ENCODE measurements around the gene PPARA. TPM values are rescaled to one million over a fixed set of nuclear protein-coding genes. Genes with fewer than 3 reads are reported as not detected.

PPARA gene
- polyA plus RNA-seq, 1 of the 3 experiments (the other 2 are of a cell fraction) = 4.5 TPM

- TF ChIP-seq MEF2A (IDR thresholded peaks at IDR 0.05; ENCODE audit: borderline replicate concordance, low read depth) = no peak
- TF ChIP-seq GATA2 (CRISPR knock-in tag; IDR thresholded peaks at IDR 0.05) = no peak
- no peak for TF ChIP-seq POLR2AphosphoS5 (IDR thresholded peaks at IDR 0.05; ENCODE audit: low read depth, low read length)
- TF ChIP-seq USF2 (IDR thresholded peaks at IDR 0.05; ENCODE audit: borderline replicate concordance, low read depth, low read length) = no peak
- no peak for TF ChIP-seq RFX5 (IDR thresholded peaks at IDR 0.05; ENCODE audit: low read length)
- TF ChIP-seq SIN3A (IDR thresholded peaks at IDR 0.05; ENCODE audit: borderline replicate concordance, low read depth, low read length) = 0 out of 2 replicates have a peak, but pooled peaks have one; percentile 48
- no peak for TF ChIP-seq GABPA (IDR thresholded peaks at IDR 0.05; ENCODE audit: low read depth)
- TF ChIP-seq CHD2 (IDR thresholded peaks at IDR 0.05; ENCODE audit: low read length, partially characterized antibody) = peak; percentile 17
These were observed 33.8 kb upstream of the PPARA start (continued) for GRCh38 chr22:46116491-46116958.

- no peak overlapping the region for H2AFZ ChIP-seq (ENCODE audit: low read depth)
- peak overlapping the region; percentile 63 to 68 for H3K27ac ChIP-seq (ENCODE audit: low read depth in 2 of 2, low read length in 1 of 2)
- H4K20me1 ChIP-seq (ENCODE audit: insufficient read depth) = peaks cover 73% of the 10 kb centered on the region
- ChIA-PET CTCF (interaction anchor here (0.6 to 7.5 kb wide), 39 partner anchors 8 to 992 kb away, joined by 3 to 107 read pairs (median 5); partner anchors contain the start of gene CDPF1), POLR2A (interaction anchor here (0.8 to 2.8 kb wide), 5 partner anchors 10 to 111 kb away, joined by 3 to 11 read pairs (median 3); no protein-coding TSS in a partner anchor)
- H3K36me3 ChIP-seq (replicated peaks in 1 of 2; ENCODE audit: control insufficient read depth in 1 of 2, insufficient read depth in 2 of 2, low read length in 1 of 2) = peaks cover 22 to 43% of the 10 kb centered on the region in 2 experiments
- WGBS (ENCODE audit: low lambda C conversion rate) = 100% methylated on average over 1 of the region's 10 CpGs
- H3K4me2 ChIP-seq = no peak overlapping the region
- H3K9me3 ChIP-seq = no peaks in the 10 kb centered on the region
- no peak overlapping the region for H3K9ac ChIP-seq
- H3K4me3 ChIP-seq (ENCODE audit: low read depth in 2 of 2, low read length in 1 of 2) = no peak overlapping the region
- peaks cover 80% of the 10 kb centered on the region for H3F3A ChIP-seq (replicated peaks; ENCODE audit: insufficient read depth)
- TF ChIP-seq ELF1 (IDR thresholded peaks at IDR 0.05) (peak; percentile 13; the same call in 1 of the 2 replicates), SIN3A (IDR thresholded peaks at IDR 0.05; ENCODE audit: borderline replicate concordance, low read depth, low read length) (0 out of 2 replicates have a peak, but pooled peaks have one; percentile 9), CTCF (IDR thresholded peaks at IDR 0.05) (no peak), RCOR1 (IDR thresholded peaks at IDR 0.05; ENCODE audit: low read length) (no peak), PBX3 (IDR thresholded peaks at IDR 0.05) (0 out of 2 replicates have a peak, but pooled peaks have one; percentile 2), FOSL2 (IDR thresholded peaks at IDR 0.05; ENCODE audit: borderline replicate concordance, low read depth) (peak; percentile 20; the same call in 1 of the 2 replicates), POLR2AphosphoS5 (IDR thresholded peaks at IDR 0.05; ENCODE audit: low read depth, low read length) (peak; percentile 48)
- 0 out of 2 replicates have a peak, but pooled peaks cover 3% of the 10 kb centered on the region for H3K79me2 ChIP-seq (ENCODE audit: insufficient read depth)
- no peaks in the 10 kb centered on the region for H3K27me3 ChIP-seq (ENCODE audit: insufficient read depth)
- H3K9me2 ChIP-seq = no peaks in the 10 kb centered on the region
- peaks cover 0 to 72% of the 10 kb centered on the region in 2 experiments; a peak in 2 of 4 replicates for H3K4me1 ChIP-seq (ENCODE audit: control insufficient read depth in 1 of 2, insufficient read depth in 2 of 2, low read depth in 1 of 2, low read length in 1 of 2)
- DNase-seq = no peak
These were observed 32.8 kb upstream of the PPARA start for GRCh38 chr22:46117206-46118199.
